ENCODE results near the gene CLEC16A. TPM values are rescaled to one million over a fixed set of nuclear protein-coding genes. Genes with fewer than 3 reads are reported as not detected.
"Not testable (repeated sequence)": the region's sequence is repeated elsewhere in the genome, so short reads cannot be mapped to it uniquely, and the experiment has no call there.

Gene CLEC16A
- total RNA-seq, 1 donor from 2014 or later, result 20.9 TPM

- DNase-seq, result no peak
- intact Hi-C loops (cut with DNase I), result no loop called here
- no peak for ATAC-seq (ENCODE audit: poor library complexity)
These were observed 273.6 kb downstream of the CLEC16A start for GRCh38 chr16:11217651-11218603.

- intact Hi-C loops (cut with DNase I), result no loop called here
- no peak for ATAC-seq (ENCODE audit: poor library complexity)
These were observed 274.2 kb downstream of the CLEC16A start for GRCh38 chr16:11218604-11218962.

GRCh38 chr16:11219178-11219577 lies 274.8 kb downstream of the CLEC16A start:
- ATAC-seq (ENCODE audit: poor library complexity), result no peak
- intact Hi-C loops (cut with DNase I), result no loop called here

More at GRCh38 chr16:11218604-11218962, 274.2 kb downstream of the CLEC16A start:
- no peak for DNase-seq

GRCh38 chr16:11220507-11220906 lies 276.1 kb downstream of the CLEC16A start:
- DNase-seq; intact Hi-C loops (cut with DNase I); ATAC-seq (ENCODE audit: poor library complexity): not testable (repeated sequence)

More at GRCh38 chr16:11219178-11219577, 274.8 kb downstream of the CLEC16A start:
- no peak for DNase-seq

- intact Hi-C loops (cut with DNase I), result no loop called here
- peak; percentile 90 for DNase-seq
- peak; percentile 95 for ATAC-seq (ENCODE audit: poor library complexity)
These were observed 279.9 kb downstream of the CLEC16A start for GRCh38 chr16:11224096-11224893.

- intact Hi-C loops (cut with DNase I), result no loop called here
- peak; percentile 30 for ATAC-seq (ENCODE audit: poor library complexity)
- peak; percentile 56 for DNase-seq
These were observed 280.7 kb downstream of the CLEC16A start for GRCh38 chr16:11224894-11225676.

GRCh38 chr16:11225677-11226549 lies 281.5 kb downstream of the CLEC16A start:
- no peak for DNase-seq
- intact Hi-C loops (cut with DNase I), result no loop called here
- ATAC-seq (ENCODE audit: poor library complexity), result no peak

GRCh38 chr16:11229432-11229831 lies 285.1 kb downstream of the CLEC16A start:
- intact Hi-C loops (cut with DNase I), result no loop called here
- ATAC-seq (ENCODE audit: poor library complexity), result no peak
- no peak for DNase-seq

GRCh38 chr16:11229906-11230305 lies 285.5 kb downstream of the CLEC16A start:
- ATAC-seq (ENCODE audit: poor library complexity) (no peak), DNase-seq (no peak)
- intact Hi-C loops (cut with DNase I), result no loop called here

- intact Hi-C loops (cut with DNase I), result no loop called here
- no peak for ATAC-seq (ENCODE audit: poor library complexity)
- DNase-seq, result no peak
These were observed 287.1 kb downstream of the CLEC16A start for GRCh38 chr16:11231367-11231970.

Other genes starting within 250 kb of the CLEC16A start
- gene TEKT5, start 249.6 kb upstream of the CLEC16A start, total RNA-seq, result not detected
- gene NUBP1, start 200.7 kb upstream of the CLEC16A start, total RNA-seq, result 41.4 TPM
- 0.19 TPM for gene TVP23A, start 125.8 kb upstream of the CLEC16A start, total RNA-seq
- 7.9 TPM for gene CIITA, start 67.4 kb upstream of the CLEC16A start, total RNA-seq
- 112 TPM for gene DEXI, start 2.1 kb upstream of the CLEC16A start, total RNA-seq

All from Right ventricle myocardium superior (tissue), 1 donor.